ENCODE results near the gene LRRC4C. TPM values are rescaled to one million over a fixed set of nuclear protein-coding genes. Genes with fewer than 3 reads are reported as not detected.

LRRC4C gene
- total and polyA plus RNA-seq, 2 donors (not counting 1 experiment from before 2014, with no cell fraction given): under 0.01 to 0.02 TPM

GRCh38 chr11:40701027-40701426 is 758.4 kb downstream of the LRRC4C start:
- Histone ChIP-seq H3K4me1 (ENCODE audit: control insufficient read depth, extremely low read depth, insufficient read depth, low read length) (no peaks in the 10 kb centered on the region), H3K27ac (ENCODE audit: insufficient read depth, low read length) (no peak overlapping the region), H3K4me2 (ENCODE audit: extremely low read depth, insufficient read depth, low read length) (no peak overlapping the region), H3K9me3 (ENCODE audit: control insufficient read depth, insufficient read depth, low read depth, low read length) (no peaks in the 10 kb centered on the region), H3K36me3 (ENCODE audit: control insufficient read depth, insufficient read depth, low read length) (no peaks in the 10 kb centered on the region), H3K27me3 (ENCODE audit: control insufficient read depth, insufficient read depth, low read length) (no peaks in the 10 kb centered on the region), H3K9ac (ENCODE audit: insufficient read depth, low read length) (no peak overlapping the region), H4K20me1 (ENCODE audit: control insufficient read depth, extremely low read depth, insufficient read depth, low read length) (no peaks in the 10 kb centered on the region), H3K4me3 (replicated peaks in 1 of 4; ENCODE audit: control extremely low read depth in 1 of 4, insufficient read depth in 1 of 4, low read depth in 3 of 4, low read length in 4 of 4) (no peak overlapping the region), H2AFZ (ENCODE audit: low read length) (no peak overlapping the region), H3K79me2 (ENCODE audit: control insufficient read depth, insufficient read depth, low read length) (no peaks in the 10 kb centered on the region)
- DNase-seq (ENCODE audit: low read depth in 2 of 2): no peak
- no peak for TF ChIP-seq EZH2 (IDR thresholded peaks at IDR 0.05; ENCODE audit: low read length, missing control alignments)
- TF ChIP-seq, protein P1, sequence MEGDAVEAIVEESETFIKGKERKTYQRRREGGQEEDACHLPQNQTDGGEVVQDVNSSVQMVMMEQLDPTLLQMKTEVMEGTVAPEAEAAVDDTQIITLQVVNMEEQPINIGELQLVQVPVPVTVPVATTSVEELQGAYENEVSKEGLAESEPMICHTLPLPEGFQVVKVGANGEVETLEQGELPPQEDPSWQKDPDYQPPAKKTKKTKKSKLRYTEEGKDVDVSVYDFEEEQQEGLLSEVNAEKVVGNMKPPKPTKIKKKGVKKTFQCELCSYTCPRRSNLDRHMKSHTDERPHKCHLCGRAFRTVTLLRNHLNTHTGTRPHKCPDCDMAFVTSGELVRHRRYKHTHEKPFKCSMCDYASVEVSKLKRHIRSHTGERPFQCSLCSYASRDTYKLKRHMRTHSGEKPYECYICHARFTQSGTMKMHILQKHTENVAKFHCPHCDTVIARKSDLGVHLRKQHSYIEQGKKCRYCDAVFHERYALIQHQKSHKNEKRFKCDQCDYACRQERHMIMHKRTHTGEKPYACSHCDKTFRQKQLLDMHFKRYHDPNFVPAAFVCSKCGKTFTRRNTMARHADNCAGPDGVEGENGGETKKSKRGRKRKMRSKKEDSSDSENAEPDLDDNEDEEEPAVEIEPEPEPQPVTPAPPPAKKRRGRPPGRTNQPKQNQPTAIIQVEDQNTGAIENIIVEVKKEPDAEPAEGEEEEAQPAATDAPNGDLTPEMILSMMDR (conservative IDR thresholded peaks at IDR 0.05 in 1 of 2, IDR thresholded peaks at IDR 0.05 in 1 of 2; ENCODE audit: low read depth in 1 of 2, low read length in 2 of 2): no peak

DNA sequence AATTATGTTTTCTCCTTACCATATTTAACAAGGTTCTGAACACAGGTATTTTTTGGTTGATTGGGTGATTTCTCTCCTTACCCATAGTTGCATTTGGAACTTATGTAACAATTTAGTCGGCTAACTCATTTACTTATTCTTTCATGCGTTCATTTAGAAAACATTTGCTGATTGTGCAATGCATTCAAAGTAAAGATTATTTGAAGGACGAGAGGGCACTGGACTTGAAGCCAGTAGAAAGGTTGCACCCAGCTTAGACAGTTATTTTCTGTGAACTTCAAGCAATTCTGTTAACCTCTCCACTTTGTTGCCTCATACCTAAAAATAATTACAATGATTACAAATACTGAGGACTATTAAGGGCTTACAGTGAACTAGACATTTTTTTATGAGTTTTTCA is 769.6 kb downstream of the LRRC4C start:
- H3K36me3 ChIP-seq (ENCODE audit: control insufficient read depth, insufficient read depth, low read length): no peaks in the 10 kb centered on the region
- no peaks in the 10 kb centered on the region for H3K27me3 ChIP-seq (ENCODE audit: control insufficient read depth, insufficient read depth, low read length)
- H4K20me1 ChIP-seq (ENCODE audit: control insufficient read depth, extremely low read depth, insufficient read depth, low read length): no peaks in the 10 kb centered on the region
- H3K27ac ChIP-seq (ENCODE audit: insufficient read depth, low read length): no peak overlapping the region
- no peak overlapping the region for H3K4me3 ChIP-seq (replicated peaks in 1 of 4; ENCODE audit: control extremely low read depth in 1 of 4, insufficient read depth in 1 of 4, low read depth in 3 of 4, low read length in 4 of 4)
- no peak for DNase-seq (ENCODE audit: low read depth in 2 of 2)
- no peak overlapping the region for H2AFZ ChIP-seq (ENCODE audit: low read length)
- no peak overlapping the region for H3K4me2 ChIP-seq (ENCODE audit: extremely low read depth, insufficient read depth, low read length)
- H3K9me3 ChIP-seq (ENCODE audit: control insufficient read depth, insufficient read depth, low read depth, low read length): no peaks in the 10 kb centered on the region
- H3K9ac ChIP-seq (ENCODE audit: insufficient read depth, low read length): no peak overlapping the region
- no peaks in the 10 kb centered on the region for H3K79me2 ChIP-seq (ENCODE audit: control insufficient read depth, insufficient read depth, low read length)
- H3K4me1 ChIP-seq (ENCODE audit: control insufficient read depth, extremely low read depth, insufficient read depth, low read length): no peaks in the 10 kb centered on the region
- TF ChIP-seq EZH2 (IDR thresholded peaks at IDR 0.05; ENCODE audit: low read length, missing control alignments): no peak
- TF ChIP-seq, protein P1 (conservative IDR thresholded peaks at IDR 0.05 in 1 of 2, IDR thresholded peaks at IDR 0.05 in 1 of 2; ENCODE audit: low read depth in 1 of 2, low read length in 2 of 2): no peak

- TF ChIP-seq, protein P1 (conservative IDR thresholded peaks at IDR 0.05 in 1 of 2, IDR thresholded peaks at IDR 0.05 in 1 of 2; ENCODE audit: low read depth in 1 of 2, low read length in 2 of 2): no peak
- no peak for TF ChIP-seq EZH2 (IDR thresholded peaks at IDR 0.05; ENCODE audit: low read length, missing control alignments)
- no peak for DNase-seq (ENCODE audit: low read depth in 2 of 2)
- H3K4me3 ChIP-seq (replicated peaks in 1 of 4; ENCODE audit: control extremely low read depth in 1 of 4, insufficient read depth in 1 of 4, low read depth in 3 of 4, low read length in 4 of 4): no peak overlapping the region
- H3K36me3 ChIP-seq (ENCODE audit: control insufficient read depth, insufficient read depth, low read length): no peaks in the 10 kb centered on the region
- no peaks in the 10 kb centered on the region for H3K9me3 ChIP-seq (ENCODE audit: control insufficient read depth, insufficient read depth, low read depth, low read length)
- H3K79me2 ChIP-seq (ENCODE audit: control insufficient read depth, insufficient read depth, low read length): no peaks in the 10 kb centered on the region
- H2AFZ ChIP-seq (ENCODE audit: low read length): no peak overlapping the region
- H3K9ac ChIP-seq (ENCODE audit: insufficient read depth, low read length): no peak overlapping the region
- no peak overlapping the region for H3K4me2 ChIP-seq (ENCODE audit: extremely low read depth, insufficient read depth, low read length)
- no peak overlapping the region for H3K27ac ChIP-seq (ENCODE audit: insufficient read depth, low read length)
- H3K4me1 ChIP-seq (ENCODE audit: control insufficient read depth, extremely low read depth, insufficient read depth, low read length): no peaks in the 10 kb centered on the region
- no peaks in the 10 kb centered on the region for H3K27me3 ChIP-seq (ENCODE audit: control insufficient read depth, insufficient read depth, low read length)
- no peaks in the 10 kb centered on the region for H4K20me1 ChIP-seq (ENCODE audit: control insufficient read depth, extremely low read depth, insufficient read depth, low read length)
These were observed 771.1 kb downstream of the LRRC4C start for GRCh38 chr11:40688369-40688768.

All from fibroblast of lung (primary cell).